HG03457 (cell line): ENCODE data around the gene MARCOL.

Source experiments
- ATAC-seq: cut with Tn5 transposase; IDR thresholded peaks from one replicate; pipeline ENCODE4 v1.9.1; 2021; ENCODE audit warnings: moderate number of reproducible peaks; ENCODE audit not compliant: unreplicated experiment

MARCOL gene, protein sequence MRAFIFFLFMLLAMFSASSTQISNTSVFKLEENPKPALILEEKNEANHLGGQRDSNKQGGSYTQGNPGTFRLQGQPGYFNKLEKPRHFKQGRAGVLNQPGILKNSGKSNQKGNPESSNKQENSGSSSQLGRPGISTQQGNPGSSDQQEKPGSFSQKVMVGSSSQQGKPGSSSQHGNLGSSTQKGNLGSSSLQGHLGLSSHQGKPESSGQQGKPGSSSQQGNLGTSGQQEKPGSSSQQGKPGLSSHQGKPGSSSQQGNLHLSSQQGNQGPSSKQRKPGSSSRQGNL

DNA sequence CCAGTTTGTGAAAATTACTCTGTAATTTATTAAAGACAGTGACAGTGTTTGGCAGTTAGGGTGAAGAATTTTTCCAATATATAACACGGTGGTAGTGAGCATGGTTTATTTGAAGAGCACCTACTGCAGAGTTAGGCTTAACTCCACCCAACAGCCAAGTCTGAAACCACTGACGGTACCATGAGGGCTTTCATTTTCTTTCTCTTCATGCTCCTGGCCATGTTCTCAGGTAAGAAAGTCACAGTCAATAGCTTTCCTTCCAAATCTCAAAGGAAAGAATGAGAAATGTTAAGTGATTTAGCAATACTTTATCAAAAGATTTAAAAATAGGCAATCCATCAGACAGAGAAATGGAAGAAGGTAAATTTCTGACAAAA is at the start of gene MARCOL:
TSS of gene MARCOL (plus strand) at position 108 of the 377 bp plus-strand sequence. CDS start at position 181, 73 bp downstream.
- no peak for ATAC-seq

DNA sequence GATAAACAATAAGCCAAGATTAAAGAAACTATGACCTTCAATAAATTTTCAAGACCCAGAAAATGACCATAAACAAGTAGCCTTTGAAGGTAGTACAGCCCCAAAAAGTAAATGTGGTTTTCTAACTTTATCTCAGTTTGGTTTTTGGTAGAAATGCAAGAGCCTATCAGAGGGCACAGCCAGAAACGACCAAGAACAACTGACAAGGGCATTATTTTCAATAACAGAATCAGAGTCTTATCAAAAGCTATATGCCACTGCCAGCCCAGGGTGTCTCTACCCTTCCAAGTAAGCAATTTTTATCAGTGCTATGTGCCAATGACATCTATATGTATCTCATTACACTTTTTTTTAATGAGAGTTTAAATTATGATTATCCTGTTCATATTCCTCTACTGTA is 47.3 kb upstream of the MARCOL start:
- no peak for ATAC-seq

DNA sequence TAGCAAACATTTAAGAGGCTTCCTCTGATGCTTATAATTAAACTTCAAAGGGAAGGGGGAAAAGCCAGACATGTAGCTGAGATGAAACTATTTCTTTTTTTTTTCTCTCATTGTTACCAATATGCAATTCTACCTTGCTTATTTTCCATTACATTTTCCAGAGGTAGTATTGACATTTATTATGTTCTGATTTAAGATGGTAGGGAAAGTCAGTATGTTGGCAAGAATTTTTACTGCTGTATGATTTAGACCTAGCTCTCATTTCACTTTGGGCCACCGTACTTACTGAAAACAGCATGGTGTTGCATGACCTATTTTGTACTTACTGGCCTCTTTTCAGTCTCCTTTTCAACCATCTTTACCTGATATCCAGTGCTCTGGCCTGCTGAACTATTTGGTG is 45.1 kb upstream of the MARCOL start:
- ATAC-seq = no peak

DNA sequence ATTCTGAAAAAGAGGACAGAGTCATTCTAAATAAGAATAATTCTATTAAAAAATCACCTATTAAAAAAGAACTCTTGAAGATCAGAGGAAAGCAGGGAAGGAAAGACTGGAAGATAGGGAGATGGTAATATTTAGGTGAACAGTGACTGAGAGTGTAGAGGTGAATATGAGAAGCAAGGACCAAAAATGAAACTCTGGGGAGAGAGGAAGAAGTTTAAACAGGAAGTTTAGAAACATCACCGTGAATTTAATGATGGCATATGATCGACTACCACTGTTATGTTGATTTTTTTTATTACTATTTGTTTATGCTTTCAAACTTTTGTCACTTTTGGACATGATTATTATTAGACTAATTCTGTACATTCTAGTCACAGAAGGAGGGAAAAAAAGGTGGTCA is 37.2 kb upstream of the MARCOL start:
- no peak for ATAC-seq

DNA sequence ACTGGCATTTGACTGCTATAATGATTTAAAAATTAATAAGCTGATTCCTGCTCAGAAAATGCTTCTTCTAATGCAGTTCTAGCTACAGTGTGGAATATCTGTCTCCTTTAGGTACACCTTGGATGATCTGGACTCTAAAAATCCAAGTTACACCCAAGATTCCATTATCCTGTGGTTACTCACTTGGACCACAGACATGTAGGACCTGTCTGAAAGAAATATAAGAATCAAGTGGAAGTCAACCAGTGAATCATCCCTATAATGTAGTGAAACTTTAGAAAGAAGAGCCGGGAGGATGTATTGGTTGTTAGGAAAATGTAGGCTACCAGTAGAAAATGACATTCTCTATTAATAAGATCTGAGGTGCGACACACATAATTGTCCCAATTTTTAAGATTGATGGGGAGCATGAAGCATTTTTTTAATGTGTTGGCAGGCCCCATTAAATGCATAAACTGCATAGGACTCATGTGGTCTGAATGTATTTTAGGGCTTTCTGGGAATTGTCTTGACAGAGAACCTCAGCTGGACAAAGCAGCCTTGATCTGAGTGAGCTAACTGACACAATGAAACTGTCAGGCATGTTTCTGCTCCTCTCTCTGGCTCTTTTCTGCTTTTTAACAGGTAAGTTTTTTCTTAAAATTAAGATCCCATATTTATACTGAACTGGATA is 35.7 kb upstream of the MARCOL start, which contains the start of gene SPINK6:
TSS of gene SPINK6 (plus strand) at position 512 of the 673 bp plus-strand sequence. CDS start at position 567, 55 bp downstream.
- ATAC-seq = no peak

DNA sequence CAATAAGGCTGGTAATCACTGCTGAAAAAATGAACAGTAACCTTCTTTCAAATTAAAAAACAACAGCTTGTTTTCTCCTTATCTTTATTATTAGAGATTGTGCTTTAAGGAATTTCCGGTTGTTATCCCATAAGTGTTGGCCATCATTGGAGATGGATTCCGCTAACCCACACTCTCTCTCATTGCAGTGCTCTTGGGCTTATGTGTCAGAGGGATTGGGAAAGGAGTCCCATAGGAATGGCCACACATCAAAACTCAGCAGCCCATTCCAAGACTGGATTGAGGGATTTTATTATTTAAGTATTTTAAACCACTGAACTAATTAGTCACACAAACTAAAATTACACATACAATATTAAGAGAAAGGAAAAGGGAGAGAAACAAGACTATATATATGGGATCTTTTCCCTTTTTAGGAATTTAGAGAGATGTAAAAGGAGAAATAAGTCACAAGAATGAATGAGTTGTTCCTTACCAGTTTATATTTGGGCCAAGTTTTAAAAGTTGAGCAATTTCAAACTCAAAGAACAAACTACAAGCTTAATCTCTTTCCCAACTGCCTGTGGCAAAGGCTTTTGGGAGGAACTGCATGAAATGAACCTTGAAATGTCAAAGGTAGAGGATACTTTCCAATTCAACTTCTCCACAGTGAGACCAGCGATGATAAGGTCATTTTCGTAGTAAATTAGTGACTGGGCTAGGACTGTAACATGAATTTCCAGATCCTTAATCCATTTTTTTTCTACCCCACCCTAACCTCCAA is 33.1 kb upstream of the MARCOL start:
- ATAC-seq = no peak

DNA sequence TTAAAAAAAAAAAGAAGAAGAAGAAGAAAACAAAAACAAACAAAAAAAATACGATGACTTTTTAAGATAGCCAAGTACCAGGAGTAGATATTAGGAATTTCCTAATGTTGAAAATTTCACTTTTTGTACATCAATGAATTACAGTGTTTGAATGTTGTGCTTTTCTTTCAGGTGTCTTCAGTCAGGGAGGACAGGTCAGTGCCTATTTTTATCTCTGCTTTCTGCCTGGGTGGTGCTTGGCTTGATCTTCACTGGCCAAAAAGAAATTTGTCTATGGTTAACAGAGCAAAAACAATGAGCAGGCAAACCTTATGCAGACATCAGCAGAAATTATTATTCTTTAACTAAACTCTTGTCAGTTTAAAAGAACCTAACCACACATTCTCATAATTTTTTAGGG is 32.5 kb upstream of the MARCOL start:
- no peak for ATAC-seq

DNA sequence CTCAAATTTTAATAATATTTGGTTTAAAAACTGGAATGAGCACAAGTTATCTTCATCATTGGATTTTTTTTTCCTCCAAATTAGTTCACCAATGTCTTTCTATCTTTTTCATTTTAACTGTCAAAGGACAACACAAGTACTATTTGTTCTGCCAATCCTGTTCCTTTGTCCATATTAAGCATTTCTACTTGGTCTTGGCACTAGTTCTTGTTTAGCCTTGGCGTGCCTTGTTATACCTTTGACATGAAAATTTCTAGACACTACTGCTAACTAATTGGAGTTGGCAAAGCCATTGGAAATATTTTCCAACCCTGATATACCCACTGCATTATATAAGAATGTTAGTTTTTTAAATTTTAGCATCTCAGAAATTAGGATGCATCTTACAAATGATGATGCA is 31.7 kb upstream of the MARCOL start:
- ATAC-seq = no peak

DNA sequence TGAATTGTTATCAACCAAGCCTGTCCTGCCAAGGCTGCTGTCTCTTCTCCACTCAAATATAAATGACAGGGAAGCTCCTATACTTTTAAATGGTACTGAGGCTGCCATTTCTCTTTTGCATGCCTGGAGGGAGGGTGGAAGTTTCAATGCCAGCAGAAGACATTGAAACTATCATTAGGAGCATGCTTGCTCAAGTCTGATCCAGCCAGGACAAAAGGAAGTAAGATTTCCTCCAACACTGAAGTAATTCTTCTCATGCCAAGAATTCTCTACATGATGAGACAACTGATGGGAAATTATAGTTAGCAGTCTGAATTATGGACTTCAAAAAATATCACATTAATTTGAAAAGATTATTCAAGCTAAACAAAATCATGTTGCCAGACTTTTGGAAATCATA is 30.1 kb upstream of the MARCOL start:
- no peak for ATAC-seq

DNA sequence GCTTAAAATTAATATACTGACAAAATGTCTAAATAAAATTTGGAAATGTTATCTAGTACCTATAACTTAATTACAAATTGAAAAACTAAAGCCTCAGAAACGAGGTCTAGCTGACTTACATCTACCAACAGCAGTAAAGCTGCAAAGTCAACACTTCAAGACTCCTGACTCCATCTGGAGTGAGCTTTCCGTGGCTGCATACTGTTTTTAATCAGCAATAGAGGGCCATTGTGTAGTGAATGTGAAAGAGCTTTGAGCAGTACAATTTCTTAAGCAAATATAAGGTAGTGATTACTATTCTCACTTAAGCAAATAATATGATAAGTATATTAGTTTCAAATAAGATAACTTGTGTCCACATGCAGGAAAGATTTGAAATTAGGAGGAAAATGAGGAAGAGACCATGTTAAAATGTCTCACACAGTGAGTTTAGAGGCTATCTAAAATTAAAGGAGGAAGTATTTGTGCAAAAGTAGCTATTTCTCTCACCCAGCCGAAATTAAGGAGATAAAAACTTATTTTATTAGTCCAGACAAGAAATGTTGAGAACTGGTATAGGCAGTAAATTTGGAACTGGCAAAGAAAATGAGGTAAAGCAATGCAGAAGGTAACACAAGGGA is 29.1 kb upstream of the MARCOL start:
- ATAC-seq = no peak

DNA sequence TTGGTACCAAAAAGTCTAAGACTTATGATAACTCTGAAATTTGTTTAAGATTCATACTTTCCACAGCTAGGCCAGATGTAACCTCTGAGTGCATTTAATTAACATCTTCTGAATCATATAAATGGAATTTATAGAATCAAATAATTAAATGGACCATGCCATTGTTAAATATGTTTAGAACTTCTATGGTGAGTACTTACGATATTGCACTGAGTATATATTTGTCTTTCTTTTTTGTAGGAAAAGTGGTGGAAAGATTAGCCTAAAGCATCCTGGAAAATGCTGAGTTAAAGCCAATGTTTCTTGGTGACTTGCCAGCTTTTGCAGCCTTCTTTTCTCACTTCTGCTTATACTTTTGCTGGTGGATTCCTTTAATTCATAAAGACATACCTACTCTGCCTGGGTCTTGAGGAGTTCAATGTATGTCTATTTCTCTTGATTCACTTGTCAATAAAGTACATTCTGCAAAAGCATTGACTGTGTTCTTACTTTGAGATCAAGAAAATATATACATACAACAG is 23.6 kb upstream of the MARCOL start:
- no peak for ATAC-seq

DNA sequence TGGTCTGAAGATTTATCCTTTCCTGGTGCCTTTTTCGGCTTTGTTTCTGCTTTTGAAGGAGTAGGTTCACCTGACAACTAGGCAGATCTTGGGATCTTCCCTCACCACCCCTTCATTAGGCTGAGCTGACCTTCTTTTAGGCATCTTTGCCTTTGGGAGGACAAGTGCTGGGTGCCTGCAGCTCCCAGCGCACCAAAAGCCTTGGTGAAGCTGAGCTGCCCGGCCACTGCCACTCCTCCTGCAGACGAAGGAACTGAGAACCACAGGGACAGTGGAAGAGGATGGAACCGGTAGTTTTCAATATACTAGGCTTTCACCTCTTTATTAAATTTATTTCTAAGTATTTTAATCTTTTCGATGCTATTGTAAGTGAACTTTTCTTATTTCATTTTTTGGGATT is 16.8 kb upstream of the MARCOL start:
- ATAC-seq = no peak

DNA sequence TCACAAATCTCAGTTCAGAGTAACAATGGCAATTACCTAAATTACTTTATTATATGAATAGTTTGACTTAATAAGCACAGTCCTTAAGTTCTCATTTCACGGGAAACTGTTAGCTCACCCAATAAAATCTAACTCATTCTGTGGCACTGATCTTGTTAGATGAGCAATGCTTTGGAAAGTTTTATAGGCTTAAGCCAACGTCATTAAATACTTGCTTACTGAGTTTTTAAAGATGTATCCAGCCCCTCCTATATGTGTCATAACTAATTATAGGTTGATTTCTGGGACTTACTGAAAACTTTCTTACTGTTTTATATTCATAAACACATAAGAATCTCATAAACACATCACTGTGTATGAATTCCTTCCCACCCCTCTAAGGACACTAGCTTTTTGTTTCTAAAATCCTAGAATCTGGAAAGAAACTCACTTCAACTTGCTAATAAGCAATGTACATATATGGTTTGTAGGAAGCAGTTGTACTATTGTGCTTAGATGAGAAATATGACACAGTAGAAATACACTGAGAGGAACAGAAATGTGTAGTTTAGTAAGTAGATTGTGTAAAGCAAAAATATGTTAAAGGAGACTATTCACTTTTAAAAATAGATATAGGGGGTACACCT is 14.1 kb upstream of the MARCOL start:
- ATAC-seq = no peak

DNA sequence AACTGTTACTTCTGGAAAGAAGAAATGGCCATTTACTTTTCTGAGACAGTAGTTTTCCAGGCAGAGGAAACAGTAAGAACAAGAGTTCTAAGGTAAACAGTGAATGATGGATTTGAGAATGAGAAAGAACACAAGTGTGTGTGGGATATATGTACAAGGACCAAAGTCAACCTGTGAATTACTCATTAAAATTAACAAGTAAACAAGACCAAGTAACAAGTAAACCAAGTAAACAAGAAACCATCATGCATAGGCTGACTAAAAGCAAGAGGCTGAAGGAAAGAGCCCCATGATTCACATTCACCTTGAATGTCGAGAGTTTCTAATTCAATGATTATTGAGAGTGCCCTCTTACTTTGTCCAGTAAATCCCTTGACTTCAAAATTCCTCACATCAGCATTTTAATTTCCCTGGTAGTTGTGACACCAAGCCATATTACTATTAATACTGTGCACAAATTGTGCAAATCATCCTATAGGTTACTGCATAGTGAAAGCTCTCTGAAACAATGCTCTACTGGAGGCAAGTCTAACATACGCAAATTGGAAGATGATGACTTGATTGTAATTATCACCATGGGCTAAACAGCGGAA is 9.8 kb upstream of the MARCOL start:
- ATAC-seq = no peak

DNA sequence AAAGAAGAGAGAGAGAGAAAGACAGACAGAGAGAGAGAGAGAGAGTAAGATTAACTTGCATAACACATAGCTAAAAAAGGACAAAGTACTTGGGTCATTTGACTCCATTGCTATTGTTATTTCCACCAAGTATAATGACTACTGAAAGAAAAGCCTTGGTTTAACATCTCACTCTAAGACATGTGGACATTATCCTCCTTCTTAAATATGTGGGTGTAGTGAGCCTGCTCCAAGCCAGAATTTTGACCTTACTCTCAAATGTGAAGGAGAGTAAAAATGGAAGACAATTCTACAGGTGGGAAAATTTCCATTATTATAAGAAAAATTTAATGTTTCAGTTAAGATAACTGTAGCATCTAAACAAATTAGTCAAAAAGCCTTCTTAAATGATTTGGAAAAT is 8.5 kb upstream of the MARCOL start:
- ATAC-seq = no peak

DNA sequence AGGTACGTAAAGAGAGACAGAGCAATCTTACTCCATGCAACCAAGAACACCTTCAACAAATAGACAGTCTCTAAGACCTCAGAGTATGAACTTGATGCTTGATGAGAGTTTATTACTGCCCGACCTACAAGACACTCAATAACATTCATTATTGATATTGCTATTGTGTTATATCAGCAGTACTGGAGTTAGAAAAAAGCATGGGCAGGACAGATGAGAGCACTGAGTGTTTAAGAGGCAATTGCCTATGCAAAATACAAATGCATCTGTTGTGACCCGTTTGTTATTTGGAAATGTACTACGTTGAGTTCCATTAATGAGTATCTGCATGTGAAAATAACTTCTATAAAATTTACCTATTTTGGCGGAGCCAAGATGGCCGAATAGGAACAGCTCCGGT is 8.1 kb upstream of the MARCOL start:
- no peak for ATAC-seq

DNA sequence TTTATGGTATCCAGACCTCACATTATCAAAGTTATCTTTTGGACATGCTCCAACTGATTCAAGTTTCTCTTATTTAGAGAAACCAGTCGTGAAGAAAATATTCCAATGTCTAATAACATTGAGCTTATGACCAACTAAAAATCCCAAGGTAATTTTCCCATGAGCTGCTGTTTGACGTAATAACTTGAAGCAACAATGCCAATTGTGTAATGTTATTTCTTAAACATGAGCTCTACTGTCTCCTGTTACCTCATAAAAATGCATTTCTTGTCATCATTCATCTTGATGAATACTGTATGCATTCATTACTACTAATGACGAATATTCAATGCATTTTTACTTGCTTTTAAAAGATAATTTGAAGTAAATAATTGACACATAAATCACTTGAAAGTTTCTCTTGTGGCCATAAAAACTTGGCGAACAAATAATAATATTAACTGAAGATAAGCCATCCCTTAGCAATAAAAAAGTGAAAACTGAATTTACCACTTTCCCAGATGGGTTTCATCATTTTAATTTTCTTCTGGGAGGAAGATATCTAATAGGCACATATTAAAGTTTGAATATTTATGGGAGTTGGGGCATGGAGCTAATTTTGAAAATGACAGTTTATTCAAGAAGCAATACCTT is 424 bp upstream of the MARCOL start:
- no peak for ATAC-seq

DNA sequence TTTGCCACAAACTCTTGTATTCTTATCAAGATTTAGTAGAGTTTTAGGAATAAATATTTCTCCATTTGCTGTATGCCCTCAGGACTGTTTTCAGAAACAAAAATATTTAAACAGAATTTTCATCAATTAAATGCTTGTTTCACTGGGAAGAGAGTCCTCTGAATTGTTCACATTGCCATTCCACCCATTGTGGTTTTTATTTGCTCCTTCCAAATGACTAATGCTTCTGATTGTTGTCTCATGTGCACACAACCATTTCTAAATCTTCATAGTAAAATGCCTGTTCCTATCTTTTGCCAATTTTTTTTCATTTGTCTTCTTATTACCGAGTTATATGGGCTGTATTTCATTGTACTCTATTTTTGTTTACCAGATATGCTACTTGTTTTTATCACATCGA is 10.6 kb downstream of the MARCOL start:
- ATAC-seq = no peak

DNA sequence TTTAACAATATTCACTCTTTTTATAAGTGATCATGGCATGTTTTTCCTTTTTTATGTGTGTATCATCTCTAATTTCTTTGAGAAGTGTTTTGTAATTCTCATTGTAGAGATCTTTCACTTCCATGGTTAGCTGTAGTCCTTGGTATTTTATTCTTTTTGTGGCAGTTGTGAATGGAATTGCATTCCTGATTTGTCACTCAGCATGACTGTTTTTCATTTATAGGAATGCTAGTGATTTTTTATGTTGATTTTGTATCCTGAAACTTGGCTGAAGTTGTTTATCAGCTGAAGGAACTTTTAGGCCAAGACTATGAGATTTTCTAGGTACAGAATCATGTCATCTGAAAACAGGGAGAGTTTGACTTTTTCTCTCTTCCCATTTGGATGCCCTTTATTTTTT is 17.1 kb downstream of the MARCOL start:
- no peak for ATAC-seq

DNA sequence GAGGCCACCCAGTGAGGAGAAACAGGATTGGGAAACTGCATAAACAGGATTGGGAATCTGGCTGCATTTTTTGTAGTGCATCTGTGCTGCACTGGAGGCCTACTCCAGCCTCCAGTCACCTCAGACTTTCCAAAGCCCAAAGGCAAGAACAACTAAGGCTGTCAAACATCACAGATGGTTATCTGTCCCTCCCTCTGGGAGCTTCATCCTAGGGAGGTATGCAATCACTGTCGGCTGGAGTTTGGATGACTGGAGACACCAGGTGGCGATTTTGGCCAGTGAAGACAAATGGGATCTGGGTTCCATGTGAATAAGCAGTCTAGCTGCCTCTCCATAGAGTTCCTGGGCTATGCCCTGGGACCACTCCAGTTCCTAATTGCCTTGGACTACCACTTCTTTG is 21.0 kb downstream of the MARCOL start:
- ATAC-seq = no peak
